Common myeloid progenitor, CD34-positive (primary cell): ENCODE measurements around the gene DAPK3.

Source experiments
- CTCF ChIA-PET: fragments of 350-600 bp; sonication (Branson Sonifier 250); formaldehyde crosslinking; loops from one replicate; lab custom pipeline; 2021; ENCODE audit warnings: antibody characterized with exemption; lab: Charles Lee
- POLR2A ChIA-PET: fragments of 350-600 bp; sonication (Branson Sonifier 250); formaldehyde crosslinking; loops from one replicate; lab custom pipeline; 2021; ENCODE audit warnings: antibody characterized with exemption; lab: Charles Lee
- DNase-seq, 3 donors: peaks; one replicate each; pipeline versions ENCODE4 v3.0.0 to v3.0.0-alpha.2; 2013
- H3K27ac ChIP-seq, 2 experiments: 1 replicate in 1 of 2; 2 replicates in 1 of 2; pipeline ENCODE4 v1.7.0; 2013; ENCODE audit warnings: inconsistent platforms in 2 of 2, low read length in 2 of 2, mild to moderate bottlenecking in 2 of 2, low read depth in 1 of 2, moderate library complexity in 1 of 2; ENCODE audit not compliant: severe bottlenecking in 2 of 2, insufficient read depth in 1 of 2, poor library complexity in 1 of 2
- H3K27me3 ChIP-seq, 5 experiments: replicated peaks in 2 of 5; 1 replicate in 3 of 5; 2 replicates in 2 of 5; pipeline versions ENCODE4 v1.6.1 to v1.7.0; 2013; ENCODE audit warnings: low read length in 4 of 5, mild to moderate bottlenecking in 2 of 5, moderate library complexity in 2 of 5, inconsistent platforms in 1 of 5; ENCODE audit not compliant: insufficient read depth in 5 of 5, control insufficient read depth in 4 of 5
- H3K36me3 ChIP-seq, 4 experiments: 1 replicate in 2 of 4; 2 replicates in 2 of 4; pipeline versions ENCODE4 v1.6.1 to v1.7.0; 2013; ENCODE audit warnings: low read length in 3 of 4, control low read depth in 1 of 4, mild to moderate bottlenecking in 1 of 4; ENCODE audit not compliant: control insufficient read depth in 4 of 4, insufficient read depth in 4 of 4
- H3K4me1 ChIP-seq, 4 experiments: 1 replicate in 3 of 4; 2 replicates in 1 of 4; pipeline versions ENCODE4 v1.6.1 to v1.7.1; 2013; ENCODE audit warnings: low read length in 3 of 4, mild to moderate bottlenecking in 3 of 4, control low read depth in 1 of 4, inconsistent platforms in 1 of 4, moderate library complexity in 1 of 4; ENCODE audit not compliant: control insufficient read depth in 4 of 4, insufficient read depth in 4 of 4; ENCODE audit errors: control extremely low read depth in 1 of 4
- H3K4me3 ChIP-seq, 7 experiments: 1 replicate in 4 of 7; 2 replicates in 3 of 7; pipeline versions ENCODE4 v1.5.1 to v1.7.0; 2013; ENCODE audit warnings: mild to moderate bottlenecking in 7 of 7, low read length in 6 of 7, moderate library complexity in 6 of 7, inconsistent platforms in 2 of 7, low read depth in 2 of 7, control low read depth in 1 of 7; ENCODE audit not compliant: insufficient read depth in 4 of 7, control insufficient read depth in 1 of 7; ENCODE audit errors: extremely low read depth in 1 of 7
- H3K9me3 ChIP-seq, 5 experiments: 1 replicate in 4 of 5; 2 replicates in 1 of 5; pipeline versions ENCODE4 v1.6.1 to v1.7.1; 2013; ENCODE audit warnings: low read length in 4 of 5, mild to moderate bottlenecking in 2 of 5, inconsistent platforms in 1 of 5, low read depth in 1 of 5, moderate library complexity in 1 of 5; ENCODE audit not compliant: control insufficient read depth in 4 of 5, insufficient read depth in 2 of 5; ENCODE audit errors: control extremely low read depth in 1 of 5
- WGBS: methylation state at CpG from one replicate; pipeline ENCODE4 v1.1.5; 2013; ENCODE audit not compliant: insufficient coverage; 5-methylcytosine and 5-hydroxymethylcytosine counted together

DAPK3 gene

GRCh38 chr19:3931041-3931440 is 39.9 kb downstream of the DAPK3 start:
- WGBS, result 85% methylated on average over 7 of the region's 8 CpGs
- no peaks in the 10 kb centered on the region for H3K9me3 ChIP-seq
- H3K36me3 ChIP-seq, result no peaks in the 10 kb centered on the region
- H3K27ac ChIP-seq, result no peak overlapping the region
- ChIA-PET POLR2A (no interaction called here), CTCF (no interaction called here)
- H3K4me3 ChIP-seq, result no peak overlapping the region
- peaks cover 0 to 44% (median 5%) of the 10 kb centered on the region in 5 experiments for H3K27me3 ChIP-seq
- DNase-seq, result no peak
- H3K4me1 ChIP-seq, result peaks cover 0 to 7% (median 2%) of the 10 kb centered on the region in 4 experiments

DNA sequence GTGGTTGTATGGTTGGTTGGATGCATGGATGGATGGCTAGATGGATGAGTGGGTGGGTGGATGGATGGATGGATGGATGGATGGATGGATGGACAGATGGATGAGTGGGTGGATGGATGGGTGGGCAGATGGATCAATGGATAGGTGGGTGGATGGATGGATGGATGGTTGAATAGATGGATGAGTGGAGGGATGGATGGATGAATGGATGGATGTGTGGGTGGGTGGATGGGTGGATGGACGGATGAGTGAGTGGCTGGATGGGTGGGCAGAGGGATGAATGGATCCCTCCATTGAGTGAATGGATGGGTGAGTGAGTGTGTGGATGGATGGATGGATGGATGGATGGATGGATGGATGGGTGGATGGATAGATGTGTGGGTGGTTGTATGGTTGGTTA is 47.0 kb downstream of the DAPK3 start:
- no peak for DNase-seq
- Histone ChIP-seq H3K36me3 (no peaks in the 10 kb centered on the region), H3K9me3 (peaks cover 0 to 24% (median 4%) of the 10 kb centered on the region in 5 experiments), H3K4me1 (no peaks in the 10 kb centered on the region), H3K4me3 (no peak overlapping the region), H3K27ac (no peak overlapping the region), H3K27me3 (peaks cover 0 to 2% (median 0%) of the 10 kb centered on the region in 5 experiments)
- 89% methylated on average over 1 of the region's 1 CpG for WGBS
- CTCF ChIA-PET, result no interaction called here
- POLR2A ChIA-PET, result no interaction called here

GRCh38 chr19:3923096-3923758 is 47.7 kb downstream of the DAPK3 start:
- Histone ChIP-seq H3K4me3 (no peak overlapping the region), H3K9me3 (peaks cover 0 to 24% (median 4%) of the 10 kb centered on the region in 5 experiments), H3K36me3 (no peaks in the 10 kb centered on the region), H3K27me3 (peaks cover 0 to 2% (median 0%) of the 10 kb centered on the region in 5 experiments), H3K27ac (no peak overlapping the region), H3K4me1 (no peaks in the 10 kb centered on the region)
- no peak for DNase-seq
- ChIA-PET CTCF (no interaction called here), POLR2A (no interaction called here)

GRCh38 chr19:3919793-3920192 is 51.1 kb downstream of the DAPK3 start:
- 98% methylated on average over 6 of the region's 8 CpGs for WGBS

DNA sequence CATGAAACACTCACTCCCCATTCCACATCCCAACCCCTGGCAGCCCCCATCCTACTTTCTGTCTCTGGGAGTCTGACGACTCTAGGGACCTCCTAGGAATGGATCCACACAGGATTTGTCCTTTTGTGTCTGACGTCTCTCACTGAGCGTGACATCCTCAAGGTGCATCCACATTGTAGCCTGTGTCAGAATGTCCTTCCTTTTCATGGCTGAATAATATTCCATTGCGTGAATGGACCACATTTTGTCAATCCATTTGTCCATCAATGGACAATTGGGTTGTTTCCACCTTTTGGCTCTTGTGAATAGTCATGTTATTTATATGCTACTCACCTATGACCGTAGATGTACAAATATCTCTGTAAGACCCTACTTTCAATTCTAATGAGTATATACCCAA is 54.9 kb downstream of the DAPK3 start:
- Histone ChIP-seq H3K27me3 (peaks cover 0 to 2% (median 0%) of the 10 kb centered on the region in 5 experiments), H3K27ac (no peak overlapping the region), H3K9me3 (peaks cover 0 to 5% (median 0%) of the 10 kb centered on the region in 5 experiments), H3K4me3 (no peak overlapping the region), H3K4me1 (no peaks in the 10 kb centered on the region), H3K36me3 (no peaks in the 10 kb centered on the region)
- CTCF ChIA-PET, result no interaction called here
- POLR2A ChIA-PET, result no interaction called here
- WGBS, result 89% methylated on average over 3 of the region's 5 CpGs
- DNase-seq, result no peak

More at GRCh38 chr19:3919793-3920192, 51.1 kb downstream of the DAPK3 start:
- no peaks in the 10 kb centered on the region for H3K36me3 ChIP-seq
- no peaks in the 10 kb centered on the region for H3K4me1 ChIP-seq
- no peak overlapping the region for H3K4me3 ChIP-seq
- H3K27me3 ChIP-seq, result peaks cover 0 to 2% (median 0%) of the 10 kb centered on the region in 5 experiments
- POLR2A ChIA-PET, result no interaction called here
- H3K27ac ChIP-seq, result no peak overlapping the region
- H3K9me3 ChIP-seq, result peaks cover 0 to 24% (median 4%) of the 10 kb centered on the region in 5 experiments
- DNase-seq, result no peak
- CTCF ChIA-PET, result no interaction called here

DNA sequence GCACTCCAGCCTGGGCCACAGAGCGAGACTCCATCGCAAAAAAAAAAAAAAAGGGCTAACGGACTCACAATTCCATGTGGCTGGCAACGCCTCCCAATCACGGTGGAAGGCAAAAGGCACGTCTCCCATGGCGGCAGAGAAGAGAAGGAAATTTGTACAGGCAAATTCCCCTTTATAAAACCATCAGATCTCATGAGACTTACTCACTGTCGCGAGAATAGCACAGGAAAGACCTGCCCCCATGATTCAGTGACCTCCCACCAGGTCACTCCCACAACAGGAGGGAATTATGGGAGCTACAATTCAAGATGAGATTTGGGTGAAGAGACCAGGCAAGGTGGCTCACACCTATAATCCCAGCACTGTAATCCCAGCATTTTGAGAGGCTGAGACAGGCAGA is 56.7 kb downstream of the DAPK3 start:
- no peaks in the 10 kb centered on the region for H3K27me3 ChIP-seq
- peaks cover 0 to 10% (median 2%) of the 10 kb centered on the region in 5 experiments for H3K9me3 ChIP-seq
- CTCF ChIA-PET, result no interaction called here
- POLR2A ChIA-PET, result no interaction called here
- H3K4me3 ChIP-seq, result no peak overlapping the region
- no peak for DNase-seq
- no peaks in the 10 kb centered on the region for H3K4me1 ChIP-seq
- no peaks in the 10 kb centered on the region for H3K36me3 ChIP-seq
- no peak overlapping the region for H3K27ac ChIP-seq
- WGBS, result 85% methylated on average over 4 of the region's 9 CpGs

- WGBS, result 100% methylated on average over 1 of the region's 1 CpG
- POLR2A ChIA-PET, result no interaction called here
These were observed 60.8 kb downstream of the DAPK3 start for GRCh38 chr19:3910105-3910504.

More at GRCh38 chr19:3910105-3910504, 60.8 kb downstream of the DAPK3 start:
- Histone ChIP-seq H3K36me3 (no peaks in the 10 kb centered on the region), H3K4me3 (no peak overlapping the region), H3K9me3 (peaks cover 0 to 10% (median 2%) of the 10 kb centered on the region in 5 experiments), H3K27me3 (no peaks in the 10 kb centered on the region), H3K4me1 (no peaks in the 10 kb centered on the region), H3K27ac (no peak overlapping the region)
- CTCF ChIA-PET, result no interaction called here
- DNase-seq, result no peak
